RPMI7951 (cell line): ENCODE data around the gene RPP38. TPM values are rescaled to one million over a fixed set of nuclear protein-coding genes. Genes with fewer than 3 reads are reported as not detected.

Experiments used
- DNase-seq: peaks from one replicate; pipeline ENCODE4 v3.0.0-alpha.2; 2012; ENCODE audit warnings: low read depth
- total RNA-seq: library from RNA; depleted of rRNA; stranded (reverse); fragments of >200 nt; shearing (Covaris generic); gene quantifications from 2 replicates; pipeline ENCODE4 v1.2.3, GENCODE V29; 2014; rRNA removed

The RPP38 gene, protein sequence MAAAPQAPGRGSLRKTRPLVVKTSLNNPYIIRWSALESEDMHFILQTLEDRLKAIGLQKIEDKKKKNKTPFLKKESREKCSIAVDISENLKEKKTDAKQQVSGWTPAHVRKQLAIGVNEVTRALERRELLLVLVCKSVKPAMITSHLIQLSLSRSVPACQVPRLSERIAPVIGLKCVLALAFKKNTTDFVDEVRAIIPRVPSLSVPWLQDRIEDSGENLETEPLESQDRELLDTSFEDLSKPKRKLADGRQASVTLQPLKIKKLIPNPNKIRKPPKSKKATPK
- 17.1 and 20.5 TPM in 2 replicates for total RNA-seq

DNA sequence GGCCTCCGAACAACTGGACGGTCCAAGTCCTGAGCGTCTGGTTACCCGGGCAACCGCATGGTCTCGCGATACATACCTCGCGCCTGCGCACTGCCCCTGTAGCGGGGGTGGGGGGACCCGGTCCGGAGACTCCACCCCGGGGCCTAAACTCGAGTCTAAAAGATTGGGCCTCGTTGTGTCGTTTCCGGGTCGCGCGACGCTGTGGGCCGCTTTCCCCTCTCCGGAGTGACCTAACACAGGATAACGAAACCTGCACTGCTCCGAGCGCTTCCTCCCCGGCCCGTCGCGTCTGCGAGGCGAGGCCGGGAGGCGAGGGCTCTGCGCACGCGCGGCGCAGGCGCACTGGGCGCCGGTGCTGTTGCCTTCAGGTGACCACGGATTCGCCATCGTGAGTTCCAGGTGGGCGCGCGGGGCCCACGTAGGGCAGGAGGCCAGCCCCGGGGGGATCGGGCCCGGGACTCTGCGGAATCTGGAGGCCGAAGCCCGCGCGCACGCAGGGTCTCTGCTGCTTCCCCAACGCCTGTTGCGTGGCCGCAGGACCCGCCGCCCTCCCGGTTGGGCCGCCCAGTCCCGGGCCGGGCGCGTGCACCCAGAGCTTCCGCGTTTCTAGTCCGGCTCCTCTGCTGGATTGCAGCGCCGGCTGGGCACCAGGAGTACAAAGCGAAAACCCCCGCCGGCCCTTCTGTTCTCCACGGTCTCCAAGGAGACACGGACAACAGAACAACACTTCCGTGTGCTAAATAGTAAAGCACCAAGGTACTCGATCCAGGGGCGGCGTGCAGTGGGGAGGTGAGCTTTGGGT is at the start of gene RPP38:
Gene RPP38, plus strand, starts transcription at position 345 of the 802 bp plus-strand sequence. CDS start 5,960 bp downstream, outside the sequence.
- peak; percentile 94 for DNase-seq

DNA sequence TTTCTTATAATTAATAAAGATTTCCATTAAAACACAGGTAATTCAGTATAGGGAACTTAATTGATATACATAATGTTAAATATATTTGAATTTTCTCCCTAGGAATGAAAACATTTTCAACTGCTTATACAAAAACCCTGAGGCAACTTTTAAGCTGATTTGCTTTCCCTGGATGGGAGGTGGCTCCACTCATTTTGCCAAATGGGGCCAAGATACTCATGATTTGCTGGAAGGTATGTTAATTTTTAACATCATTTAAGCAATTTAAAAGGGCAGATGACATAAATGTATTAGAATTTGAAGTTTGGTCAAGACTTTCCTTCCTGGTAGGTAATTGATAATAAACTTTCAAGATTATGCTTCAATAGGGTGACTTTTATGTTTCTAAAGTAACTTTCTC is 47.6 kb upstream of the RPP38 start:
- no peak for DNase-seq

DNA sequence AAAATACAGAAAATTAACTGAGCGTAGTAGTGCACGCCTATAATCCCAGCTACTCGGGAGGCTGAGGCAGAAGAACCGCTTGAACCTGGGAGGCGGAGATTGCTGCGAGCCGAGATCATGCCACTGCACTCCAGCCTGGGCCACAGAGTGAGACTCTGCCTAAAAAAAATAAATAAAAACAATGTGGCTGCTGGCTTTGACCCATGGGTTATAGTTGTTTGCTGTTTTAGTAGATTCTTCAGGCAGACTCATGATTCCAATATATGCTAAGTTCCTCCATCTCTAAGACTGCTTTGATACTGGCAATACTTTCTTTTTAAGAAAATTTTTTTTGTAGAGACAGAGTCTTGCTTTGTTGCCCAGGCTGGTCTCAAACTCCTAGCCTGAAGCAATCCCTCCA is 45.0 kb upstream of the RPP38 start:
- no peak for DNase-seq

DNA sequence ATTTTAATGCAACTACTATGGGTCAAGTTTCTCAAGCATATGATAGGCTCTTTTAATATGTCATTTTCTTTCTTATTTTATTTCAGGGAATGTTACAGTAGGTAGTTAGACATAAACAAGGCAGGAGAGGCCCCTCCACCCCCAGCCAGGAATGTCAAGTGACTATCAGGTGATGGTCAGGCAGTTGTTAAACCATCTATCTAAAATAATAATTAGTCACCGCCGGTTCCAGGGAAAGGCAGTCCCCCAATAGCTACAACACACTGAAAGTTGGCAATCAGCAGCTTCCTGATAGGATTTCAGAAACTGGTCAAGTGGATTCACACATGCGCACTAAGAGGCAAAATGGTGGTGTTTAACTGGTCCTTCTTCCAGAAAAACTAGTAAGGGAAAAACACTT is 44.1 kb upstream of the RPP38 start:
- DNase-seq, result no peak

DNA sequence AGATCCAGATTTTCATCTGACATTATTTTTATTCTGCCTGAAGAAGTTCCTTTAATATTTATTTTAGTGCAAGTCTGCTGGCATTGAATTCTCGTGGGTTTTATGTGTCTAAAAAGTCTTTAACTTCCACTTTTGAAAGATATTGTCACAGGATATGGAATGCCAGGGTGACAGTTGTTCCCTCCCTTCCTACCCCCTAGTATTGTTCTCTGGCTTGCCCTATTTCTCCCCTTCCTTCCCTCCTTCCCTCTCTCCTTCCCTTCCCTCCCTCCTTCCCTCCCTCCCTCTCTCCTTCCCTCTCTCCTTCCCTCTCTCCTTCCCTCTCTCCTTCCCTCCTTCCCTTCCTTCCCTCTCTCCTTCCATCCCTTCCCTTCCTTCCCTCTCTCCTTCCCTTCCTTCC is 38.5 kb upstream of the RPP38 start:
- no peak for DNase-seq

DNA sequence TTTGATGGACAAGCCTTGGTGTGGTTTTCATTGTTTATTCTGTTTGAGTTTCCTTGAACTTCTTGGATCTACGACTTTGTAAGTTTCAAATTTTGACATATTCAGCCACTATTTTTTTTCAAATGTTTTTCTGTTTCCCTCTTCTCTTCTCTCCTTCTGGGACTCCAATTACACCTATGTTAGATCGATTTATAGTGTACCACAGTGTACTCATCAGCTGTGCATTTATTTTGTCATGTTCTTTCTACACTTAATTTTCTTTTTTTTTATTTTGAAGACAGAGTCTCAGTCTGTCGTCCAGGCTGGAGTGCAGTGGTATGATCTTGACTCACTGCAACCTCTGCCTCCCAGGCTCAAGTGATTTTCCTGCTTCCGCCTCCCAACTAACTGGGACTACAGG is 37.2 kb upstream of the RPP38 start:
- DNase-seq, result no peak

DNA sequence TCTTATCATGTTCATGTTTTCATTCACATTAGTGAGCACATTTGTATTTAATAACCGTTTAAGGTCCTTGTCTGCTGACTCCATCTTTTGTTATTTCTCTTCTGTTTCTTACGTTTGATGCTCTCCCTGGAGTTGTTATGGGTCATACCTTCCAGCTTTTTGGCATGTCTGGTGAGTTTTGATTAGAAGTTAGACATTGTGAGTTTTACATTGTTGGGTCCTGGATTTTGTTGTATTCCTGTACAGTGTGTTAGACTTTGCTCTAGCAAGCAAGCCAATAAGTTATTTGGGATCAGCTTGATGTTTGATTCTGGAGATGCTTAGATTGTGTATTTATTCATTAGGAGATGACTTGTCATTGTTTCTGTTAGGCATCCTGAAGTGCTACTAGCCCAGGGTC is 36.5 kb upstream of the RPP38 start:
- no peak for DNase-seq

DNA sequence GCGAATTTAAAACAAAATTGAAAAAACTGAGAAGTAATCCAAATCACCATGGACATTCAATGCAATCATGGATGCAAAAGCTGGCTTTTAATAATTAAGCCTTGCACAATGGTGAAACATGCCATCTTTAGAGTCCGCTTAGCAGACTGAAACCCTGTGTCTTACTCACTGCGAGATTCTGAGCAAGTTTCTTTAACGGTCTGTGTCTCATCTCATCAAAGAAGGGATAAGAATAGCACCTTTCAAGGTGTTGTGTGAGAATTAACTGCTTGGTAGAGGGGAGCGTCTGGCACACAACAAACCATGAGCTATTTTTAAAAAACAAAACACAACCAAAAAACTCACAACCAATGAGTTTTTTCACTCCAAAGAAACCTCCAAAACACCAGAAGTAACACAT is 30.0 kb upstream of the RPP38 start:
- DNase-seq, result no peak

DNA sequence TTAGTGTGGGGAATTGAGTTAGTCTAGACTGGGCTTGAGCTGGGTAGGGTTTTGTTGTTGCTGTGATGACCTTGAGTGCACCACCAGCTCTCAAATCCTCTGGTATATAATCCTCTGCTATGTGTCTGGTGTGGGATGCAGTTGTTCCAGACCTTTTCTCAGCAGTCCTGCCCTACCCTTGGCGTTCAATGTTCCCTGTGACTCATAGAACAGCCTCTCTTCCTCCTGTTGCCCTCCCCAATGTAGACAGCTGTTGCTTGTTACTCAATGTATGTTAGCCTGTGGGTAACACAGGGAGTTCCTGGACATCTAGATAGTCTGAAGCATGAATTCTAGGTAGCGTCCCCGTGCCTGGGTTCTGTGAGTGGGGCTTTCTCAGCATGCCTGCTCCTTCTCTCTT is 28.4 kb upstream of the RPP38 start:
- DNase-seq, result peak; percentile 54

DNA sequence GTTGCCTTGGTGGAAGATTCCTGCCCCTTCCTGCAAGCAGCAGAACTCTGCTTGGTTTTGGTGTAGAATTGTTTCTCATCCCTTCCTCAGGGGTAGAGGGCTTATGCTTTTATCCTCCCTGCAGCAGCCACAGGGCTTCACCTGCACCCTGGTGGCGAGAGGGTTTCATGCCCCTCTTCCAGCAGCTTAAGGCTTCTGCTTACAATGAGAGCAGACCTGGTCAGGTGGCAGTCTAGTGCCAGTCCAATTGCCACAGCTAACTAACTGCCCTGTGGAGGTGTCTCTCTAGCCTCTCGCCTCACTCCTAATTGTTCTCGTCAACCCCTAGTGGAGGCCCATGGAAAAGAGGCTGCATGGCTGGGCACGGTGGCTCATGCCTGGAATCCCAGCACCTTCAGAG is 27.9 kb upstream of the RPP38 start:
- no peak for DNase-seq

DNA sequence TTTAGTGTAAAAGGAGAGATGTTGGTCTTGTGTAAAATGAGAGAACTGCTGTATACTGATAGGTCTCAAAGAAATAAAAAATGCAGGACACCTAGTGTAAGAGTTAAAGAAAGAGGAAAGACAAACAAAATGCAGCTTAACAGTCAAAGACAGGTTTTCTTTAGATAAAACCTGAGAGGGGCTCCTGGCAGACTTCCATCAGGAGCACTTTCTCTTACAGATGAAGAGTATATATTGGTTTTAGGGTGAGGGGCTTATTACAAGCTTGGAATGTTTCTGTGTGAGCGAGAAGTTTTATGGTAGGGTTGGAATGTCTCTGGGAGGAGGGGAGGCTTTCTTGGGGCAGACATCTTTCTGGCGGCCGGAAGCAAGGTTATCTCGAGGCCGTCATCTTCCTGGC is 24.8 kb upstream of the RPP38 start:
- no peak for DNase-seq

DNA sequence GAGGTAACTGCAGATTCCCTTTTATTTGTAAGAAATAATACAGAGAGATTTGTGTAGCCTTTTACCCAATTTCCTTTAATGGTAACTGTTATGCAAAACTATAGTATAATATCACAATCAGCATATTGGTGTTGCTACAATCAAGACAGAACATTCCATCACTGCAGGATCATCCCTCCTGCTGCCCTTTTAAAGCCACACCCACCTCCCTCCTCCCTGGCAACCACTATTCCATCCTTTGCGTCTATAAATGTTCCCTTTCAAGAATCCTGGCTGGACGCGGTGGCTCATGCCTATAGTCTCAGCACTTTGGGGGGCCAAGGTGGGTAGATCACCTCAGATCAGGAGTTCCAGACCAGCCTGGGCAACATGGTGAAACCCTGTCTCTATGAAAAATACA is 21.7 kb upstream of the RPP38 start:
- no peak for DNase-seq

DNA sequence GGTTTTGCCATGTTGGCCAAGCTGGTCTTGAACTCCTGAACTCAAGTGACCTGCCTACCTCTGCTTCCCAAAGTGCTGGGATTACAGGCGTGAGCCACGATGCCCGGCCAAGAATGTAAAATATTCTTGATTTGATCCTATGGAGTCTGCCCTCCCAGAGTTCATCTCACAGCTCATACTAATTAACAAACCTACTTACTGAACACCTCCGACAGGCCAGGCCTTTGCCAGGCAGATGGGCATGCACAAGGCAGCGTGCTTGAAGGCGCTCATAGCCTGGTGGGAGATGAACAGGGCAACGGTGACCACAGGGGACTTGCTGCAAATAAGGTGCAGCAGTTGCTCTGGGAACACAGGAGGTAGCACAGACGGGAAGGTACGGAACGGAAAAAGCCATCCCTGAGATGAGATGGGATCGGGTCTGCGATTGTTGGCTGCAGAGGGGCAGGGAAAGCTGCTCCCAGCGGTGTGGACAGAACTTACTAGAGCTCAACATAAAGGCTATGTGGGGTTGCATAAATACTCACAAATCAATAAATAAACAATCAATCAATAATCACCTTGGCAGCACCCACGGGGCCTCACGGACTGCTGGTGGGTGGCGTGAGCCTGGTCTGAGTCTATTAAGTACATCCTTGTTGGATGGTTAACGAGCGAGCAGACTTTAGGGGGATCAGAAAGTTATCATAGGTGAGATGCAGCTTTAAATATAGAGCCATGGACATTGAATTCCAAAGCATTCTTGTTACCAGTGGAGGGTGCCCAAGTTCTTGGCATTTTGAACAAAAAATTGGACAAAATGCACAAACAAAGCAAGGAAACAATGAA is 13.3 kb upstream of the RPP38 start:
- DNase-seq, result no peak

DNA sequence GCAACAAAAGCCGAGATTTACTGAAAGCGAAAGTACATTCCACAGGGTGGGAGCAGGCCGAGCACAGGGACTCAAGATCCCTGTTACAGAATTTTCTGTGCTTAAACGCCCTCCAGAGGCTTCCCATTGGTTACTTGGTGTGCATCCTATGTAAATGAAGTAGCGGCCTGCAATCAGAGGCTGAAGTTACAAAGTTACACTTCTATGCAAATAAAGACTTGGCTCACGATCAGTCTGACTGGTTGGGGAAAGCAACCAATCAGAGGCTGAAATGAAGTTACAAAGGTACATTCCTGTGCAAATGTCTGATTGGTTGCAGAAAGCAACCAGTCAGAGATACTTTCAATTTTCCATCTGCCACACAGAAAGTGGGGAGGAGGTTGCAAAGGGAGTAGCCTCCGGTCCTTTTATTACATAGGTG is 12.6 kb upstream of the RPP38 start:
- peak; percentile 94 for DNase-seq

DNA sequence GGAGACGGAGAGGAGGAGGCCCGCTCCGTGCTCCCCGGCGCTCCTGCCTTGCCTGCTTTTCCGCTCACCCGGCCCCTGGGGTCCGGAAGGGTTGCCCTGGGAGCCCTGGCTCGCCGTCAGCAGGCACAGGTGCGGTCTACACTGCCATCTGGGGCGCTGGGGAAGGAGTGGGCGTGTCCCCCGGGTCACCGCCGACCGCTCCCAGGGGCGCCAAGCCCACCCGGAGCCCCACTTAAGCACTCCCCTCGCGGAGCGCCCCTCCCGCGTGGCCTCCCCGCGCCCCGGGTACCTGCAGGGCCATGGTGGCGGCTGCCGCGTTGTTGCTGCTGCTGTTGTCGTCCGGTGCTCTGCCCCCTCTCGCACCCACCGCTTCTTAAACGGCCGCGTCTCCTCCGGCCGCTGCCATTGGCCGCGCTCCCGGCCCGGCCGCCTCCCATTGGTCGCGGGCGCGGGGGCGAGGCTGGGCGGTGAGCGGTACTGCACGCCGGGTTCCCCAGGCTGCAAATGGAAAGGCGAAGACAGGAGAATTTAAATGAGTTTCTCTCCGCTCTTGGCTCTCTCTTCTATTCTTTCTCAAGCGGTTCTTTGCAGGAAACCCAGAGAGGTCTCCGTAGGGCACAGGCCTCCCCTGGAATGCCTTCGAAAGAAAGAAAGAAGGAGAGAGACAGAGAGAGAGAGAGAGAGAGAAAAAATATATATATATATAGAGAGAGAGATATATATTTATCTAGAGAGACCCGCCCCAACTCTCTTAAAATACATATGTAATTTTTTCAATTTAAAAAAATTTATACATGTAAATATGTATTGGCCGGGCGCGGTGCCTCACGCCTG is 8.5 kb upstream of the RPP38 start, which contains the start of gene ACBD7:
Gene ACBD7, minus strand, starts transcription at position 349 of the 834 bp plus-strand sequence. Its CDS starts 48 bp downstream, at position 301.
- DNase-seq, result peak; percentile 84

DNA sequence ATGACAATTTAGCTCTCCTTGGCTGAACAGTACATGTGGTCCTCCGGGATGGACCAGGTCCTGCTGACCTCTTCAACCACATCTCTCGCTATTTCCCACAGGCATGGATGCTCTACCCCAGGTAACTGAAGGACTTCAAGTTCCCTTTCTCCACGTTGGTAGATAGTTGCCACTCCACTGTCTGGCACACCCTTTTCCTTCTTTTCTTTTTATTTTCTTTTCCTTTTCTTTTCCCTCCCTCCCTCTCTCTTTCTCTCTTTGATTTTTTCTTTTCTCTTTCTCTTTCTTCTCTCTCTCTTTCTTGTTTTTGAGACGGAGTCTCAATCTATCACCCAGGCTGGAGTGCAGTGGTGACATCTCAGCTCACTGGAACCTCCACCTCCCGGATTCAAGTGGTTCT is 5.7 kb upstream of the RPP38 start:
- DNase-seq, result no peak

DNA sequence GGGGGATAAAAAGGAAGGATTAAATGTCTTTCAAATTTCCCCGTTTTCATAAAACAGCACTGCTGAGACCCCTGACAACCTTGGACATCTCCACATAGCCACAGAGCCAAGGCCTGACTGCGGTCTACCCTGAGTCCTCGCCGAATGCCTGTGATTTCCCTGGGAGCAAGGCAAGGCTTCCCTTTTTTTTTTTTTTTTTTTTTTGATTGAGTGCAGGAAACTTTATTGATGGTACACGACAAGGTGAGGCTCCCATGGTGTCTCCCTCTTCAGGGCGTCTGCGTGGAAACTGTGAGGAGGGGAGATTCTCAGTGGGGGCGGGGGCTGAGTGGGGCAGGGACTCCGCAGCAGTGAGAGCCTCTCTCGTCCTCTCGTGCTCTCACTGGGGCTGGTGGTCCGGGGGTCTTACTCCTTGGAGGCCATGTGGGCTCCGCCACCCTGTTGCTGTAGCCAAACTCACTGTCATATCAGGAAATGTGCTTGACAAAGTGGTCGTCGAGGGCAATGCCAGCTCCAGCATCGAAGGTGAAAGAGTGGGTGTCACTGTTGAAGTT is 4.2 kb upstream of the RPP38 start:
- no peak for DNase-seq

DNA sequence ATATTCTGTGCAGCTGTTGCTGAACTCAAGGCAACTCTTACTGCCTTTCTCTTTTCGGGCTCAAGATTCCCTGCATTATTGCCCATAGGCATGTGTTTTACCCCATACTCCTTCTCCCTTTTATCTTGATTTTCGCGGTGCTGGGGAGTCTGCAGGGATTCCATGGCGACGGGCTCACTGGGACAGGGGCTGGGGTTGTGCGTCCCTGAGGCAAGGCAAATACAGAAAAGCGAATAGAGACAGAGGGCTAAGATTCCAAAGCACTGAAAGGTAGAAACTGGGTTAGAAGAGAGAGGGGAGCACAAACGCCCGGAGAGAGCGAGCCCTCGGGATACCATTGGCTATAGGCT is 519 bp upstream of the RPP38 start:
- DNase-seq, result no peak

DNA sequence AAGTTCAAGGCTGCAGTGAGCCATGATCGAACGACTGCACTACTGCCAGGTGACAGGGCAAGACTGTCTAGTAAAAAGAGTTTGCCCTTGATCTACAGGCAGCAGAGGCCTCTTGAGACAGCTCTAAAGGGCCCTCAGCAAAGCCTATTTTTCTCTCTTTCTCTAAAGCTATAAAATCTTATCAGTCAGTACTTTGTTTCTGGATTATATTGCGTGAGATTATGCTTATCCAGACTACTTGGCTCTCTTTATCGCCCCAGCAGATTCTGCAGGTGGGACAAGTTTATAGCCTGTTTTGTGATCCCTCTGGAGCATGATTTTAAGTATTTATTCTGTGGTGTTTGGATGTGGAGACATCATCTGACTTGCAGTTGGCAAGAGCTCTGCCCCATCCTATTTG is 2.7 kb downstream of the RPP38 start:
- DNase-seq, result no peak

DNA sequence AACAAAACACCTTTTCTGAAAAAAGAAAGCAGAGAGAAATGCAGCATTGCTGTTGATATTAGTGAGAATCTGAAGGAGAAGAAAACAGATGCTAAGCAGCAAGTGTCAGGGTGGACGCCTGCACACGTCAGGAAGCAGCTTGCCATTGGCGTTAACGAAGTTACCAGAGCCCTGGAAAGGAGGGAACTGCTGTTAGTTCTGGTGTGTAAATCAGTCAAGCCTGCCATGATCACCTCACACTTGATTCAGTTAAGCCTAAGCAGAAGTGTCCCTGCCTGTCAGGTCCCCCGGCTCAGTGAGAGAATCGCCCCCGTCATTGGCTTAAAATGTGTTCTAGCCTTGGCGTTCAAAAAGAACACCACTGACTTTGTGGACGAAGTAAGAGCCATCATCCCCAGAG is 6.4 kb downstream of the RPP38 start:
- DNase-seq, result no peak

DNA sequence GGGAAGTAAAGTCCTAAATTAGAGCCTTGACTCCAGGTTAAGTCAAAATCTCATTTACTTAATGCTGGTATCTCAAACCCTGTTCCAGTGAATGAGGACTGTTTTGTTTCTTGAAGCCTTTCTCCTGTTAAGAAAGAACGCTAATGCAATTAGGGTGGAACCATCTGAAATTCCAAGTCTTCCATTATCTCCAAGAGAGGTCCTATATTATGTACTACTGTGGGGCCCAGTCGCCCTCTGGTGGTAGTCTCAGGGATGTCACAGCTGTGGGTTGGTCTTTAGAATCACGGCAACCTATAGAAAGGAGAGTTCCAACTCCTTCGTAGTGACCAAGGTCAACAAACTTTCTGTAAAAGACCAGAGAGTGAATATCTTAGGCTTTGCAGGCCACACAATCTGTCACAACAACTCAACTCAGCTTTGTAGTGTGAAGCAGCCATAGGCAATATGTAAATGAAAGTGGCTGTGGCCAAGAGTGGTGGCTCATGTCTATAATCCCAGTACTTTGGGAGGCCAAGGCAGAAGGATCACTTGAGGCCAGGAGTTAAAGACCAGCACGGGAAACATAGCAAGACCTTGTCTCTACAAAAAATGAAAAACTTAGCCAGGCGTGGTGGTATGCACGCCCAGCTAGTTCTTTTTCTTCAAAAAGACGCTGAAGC is 9.3 kb downstream of the RPP38 start:
- DNase-seq, result peak; percentile 71
